ENCODE results near the gene OR1L6.

DNA sequence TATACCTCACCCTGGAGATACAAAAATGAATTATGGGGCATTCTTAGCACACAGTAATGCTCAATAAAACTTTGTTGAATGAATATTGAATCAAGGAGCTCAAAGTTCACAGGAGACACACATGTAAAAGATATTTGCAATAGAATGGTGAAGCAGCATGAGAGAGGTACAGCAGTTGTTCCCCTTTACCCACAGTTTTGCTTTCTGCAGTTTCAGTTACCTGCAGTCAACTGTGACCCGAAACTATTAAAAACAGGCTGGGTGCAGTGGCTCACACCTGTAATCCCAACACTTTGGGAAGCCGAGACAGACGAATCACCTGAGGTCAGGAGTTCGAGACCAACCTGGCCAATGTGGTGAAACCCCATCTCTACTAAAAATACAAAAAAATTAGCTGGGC is 44.2 kb downstream of the OR1L6 start:
- TF ChIP-seq, protein P1, sequence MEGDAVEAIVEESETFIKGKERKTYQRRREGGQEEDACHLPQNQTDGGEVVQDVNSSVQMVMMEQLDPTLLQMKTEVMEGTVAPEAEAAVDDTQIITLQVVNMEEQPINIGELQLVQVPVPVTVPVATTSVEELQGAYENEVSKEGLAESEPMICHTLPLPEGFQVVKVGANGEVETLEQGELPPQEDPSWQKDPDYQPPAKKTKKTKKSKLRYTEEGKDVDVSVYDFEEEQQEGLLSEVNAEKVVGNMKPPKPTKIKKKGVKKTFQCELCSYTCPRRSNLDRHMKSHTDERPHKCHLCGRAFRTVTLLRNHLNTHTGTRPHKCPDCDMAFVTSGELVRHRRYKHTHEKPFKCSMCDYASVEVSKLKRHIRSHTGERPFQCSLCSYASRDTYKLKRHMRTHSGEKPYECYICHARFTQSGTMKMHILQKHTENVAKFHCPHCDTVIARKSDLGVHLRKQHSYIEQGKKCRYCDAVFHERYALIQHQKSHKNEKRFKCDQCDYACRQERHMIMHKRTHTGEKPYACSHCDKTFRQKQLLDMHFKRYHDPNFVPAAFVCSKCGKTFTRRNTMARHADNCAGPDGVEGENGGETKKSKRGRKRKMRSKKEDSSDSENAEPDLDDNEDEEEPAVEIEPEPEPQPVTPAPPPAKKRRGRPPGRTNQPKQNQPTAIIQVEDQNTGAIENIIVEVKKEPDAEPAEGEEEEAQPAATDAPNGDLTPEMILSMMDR (IDR thresholded peaks at IDR 0.05): no peak
- no peak for TF ChIP-seq POLR2A (IDR thresholded peaks at IDR 0.05)

All from adrenal gland (tissue), 5 donors.